Effector memory CD8-positive, alpha-beta T cell (primary cell): ENCODE results near the gene PRRC1.
"Not testable (repeated sequence)": the region's sequence is repeated elsewhere in the genome, so short reads cannot be mapped to it uniquely, and the experiment has no call there.

ENCODE experiments used
- ATAC-seq: fragments of 150-1000 bp; cut with Tn5 transposase; replicated peaks from 2 replicates; pipeline ENCODE4 v1.10.0; 2021; ENCODE audit warnings: mild to moderate bottlenecking, moderate library complexity
- DNase-seq, 3 experiments: peaks; one replicate each; pipeline ENCODE4 v3.0.0; 2021
- H3K27ac Mint-ChIP-seq, 2 donors: one replicate each; pipeline ENCODE4 v1.8.0; 2022; ENCODE audit warnings: mild to moderate bottlenecking in 2 of 2, mixed read lengths in 2 of 2, moderate library complexity in 2 of 2
- H3K27me3 Mint-ChIP-seq, 2 donors: one replicate each; pipeline ENCODE4 v1.8.0; 2022; ENCODE audit warnings: mixed read lengths in 2 of 2
- H3K36me3 Mint-ChIP-seq: one replicate; pipeline ENCODE4 v1.8.0; 2022; ENCODE audit warnings: mild to moderate bottlenecking, moderate library complexity, mixed read lengths; ENCODE audit not compliant: insufficient read depth
- H3K4me1 Mint-ChIP-seq, 2 donors: one replicate each; pipeline ENCODE4 v1.8.0; 2022; ENCODE audit warnings: low read depth in 2 of 2, mixed read lengths in 2 of 2
- H3K4me3 Mint-ChIP-seq, 2 donors: one replicate each; pipeline ENCODE4 v1.8.0; 2022; ENCODE audit warnings: mild to moderate bottlenecking in 2 of 2, mixed read lengths in 2 of 2, moderate library complexity in 2 of 2
- H3K9me3 Mint-ChIP-seq, 2 donors: one replicate each; pipeline ENCODE4 v1.8.0; 2022; ENCODE audit warnings: mixed read lengths in 2 of 2

The PRRC1 gene

DNA sequence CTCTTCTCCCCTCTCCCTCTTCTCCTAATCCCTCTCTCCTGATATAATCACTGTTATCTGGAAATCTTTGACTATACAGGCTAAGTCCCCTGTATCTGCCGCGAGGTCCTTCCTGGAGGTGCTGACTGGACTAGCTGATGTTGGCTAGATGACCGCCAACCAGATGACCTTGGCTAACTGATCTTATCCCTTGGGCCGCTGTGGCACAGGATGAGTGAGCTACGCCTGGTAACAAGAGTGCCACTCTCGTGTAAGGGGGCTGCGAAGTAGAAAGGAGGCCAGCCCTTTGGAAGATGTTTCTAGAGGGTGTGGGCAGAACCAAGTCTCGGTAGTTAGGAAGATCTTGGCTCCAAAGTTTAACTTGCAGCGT lies 345 bp upstream of the PRRC1 start:
- Mint-ChIP-seq H3K4me3 (peak overlapping the region; percentile 83 to 85), H3K9me3 (peaks cover 0 to 3% of the 10 kb centered on the region in 2 donors), H3K36me3 (peaks cover 4% of the 10 kb centered on the region), H3K4me1 (peaks cover 14 to 32% of the 10 kb centered on the region in 2 donors), H3K27ac (peak overlapping the region; percentile 58 to 62), H3K27me3 (peaks cover 14 to 25% of the 10 kb centered on the region in 2 donors)
- DNase-seq, result no peak
- ATAC-seq, result no peak

- H3K9me3 Mint-ChIP-seq, result peaks cover 0 to 3% of the 10 kb centered on the region in 2 donors
- peak overlapping the region; percentile 83 to 85 for H3K4me3 Mint-ChIP-seq
- DNase-seq (no peak), ATAC-seq (peak; percentile 1)
- peaks cover 11% of the 10 kb centered on the region for H3K36me3 Mint-ChIP-seq
- peaks cover 8 to 13% of the 10 kb centered on the region in 2 donors for H3K27me3 Mint-ChIP-seq
- H3K27ac Mint-ChIP-seq, result peak overlapping the region; percentile 58 to 62
- peaks cover 14 to 37% of the 10 kb centered on the region in 2 donors for H3K4me1 Mint-ChIP-seq
These were observed 830 bp downstream of the PRRC1 start for GRCh38 chr5:127518319-127518621.

GRCh38 chr5:127519527-127519926 lies 2.1 kb downstream of the PRRC1 start:
- H3K27me3 Mint-ChIP-seq, result peaks cover 5 to 8% of the 10 kb centered on the region in 2 donors
- DNase-seq (no peak), ATAC-seq (no peak)
- peak overlapping the region in 1 of 2 donors; percentile 39 for H3K27ac Mint-ChIP-seq
- H3K36me3 Mint-ChIP-seq, result peaks cover 24% of the 10 kb centered on the region
- peaks cover 14 to 37% of the 10 kb centered on the region in 2 donors for H3K4me1 Mint-ChIP-seq
- H3K4me3 Mint-ChIP-seq, result peak overlapping the region in 1 of 2 donors; percentile 83
- peaks cover 0 to 3% of the 10 kb centered on the region in 2 donors for H3K9me3 Mint-ChIP-seq

GRCh38 chr5:127521138-127521770 lies 3.8 kb downstream of the PRRC1 start:
- no peaks in the 10 kb centered on the region for H3K27me3 Mint-ChIP-seq
- peaks cover 0 to 3% of the 10 kb centered on the region in 2 donors for H3K9me3 Mint-ChIP-seq
- peaks cover 14 to 37% of the 10 kb centered on the region in 2 donors for H3K4me1 Mint-ChIP-seq
- no peak for ATAC-seq
- H3K4me3 Mint-ChIP-seq, result no peak overlapping the region
- DNase-seq, result no peak
- H3K36me3 Mint-ChIP-seq, result peaks cover 38% of the 10 kb centered on the region
- H3K27ac Mint-ChIP-seq, result peak overlapping the region in 1 of 2 donors; percentile 23

- H3K9me3 Mint-ChIP-seq, result peaks cover 0 to 3% of the 10 kb centered on the region in 2 donors
- no peaks in the 10 kb centered on the region for H3K27me3 Mint-ChIP-seq
- no peak for ATAC-seq
- H3K4me3 Mint-ChIP-seq, result no peak overlapping the region
- H3K27ac Mint-ChIP-seq, result no peak overlapping the region
- DNase-seq, result no peak
- H3K36me3 Mint-ChIP-seq, result peaks cover 60% of the 10 kb centered on the region
- H3K4me1 Mint-ChIP-seq, result peaks cover 7 to 15% of the 10 kb centered on the region in 2 donors
These were observed 7.7 kb downstream of the PRRC1 start for GRCh38 chr5:127525181-127525580.

DNA sequence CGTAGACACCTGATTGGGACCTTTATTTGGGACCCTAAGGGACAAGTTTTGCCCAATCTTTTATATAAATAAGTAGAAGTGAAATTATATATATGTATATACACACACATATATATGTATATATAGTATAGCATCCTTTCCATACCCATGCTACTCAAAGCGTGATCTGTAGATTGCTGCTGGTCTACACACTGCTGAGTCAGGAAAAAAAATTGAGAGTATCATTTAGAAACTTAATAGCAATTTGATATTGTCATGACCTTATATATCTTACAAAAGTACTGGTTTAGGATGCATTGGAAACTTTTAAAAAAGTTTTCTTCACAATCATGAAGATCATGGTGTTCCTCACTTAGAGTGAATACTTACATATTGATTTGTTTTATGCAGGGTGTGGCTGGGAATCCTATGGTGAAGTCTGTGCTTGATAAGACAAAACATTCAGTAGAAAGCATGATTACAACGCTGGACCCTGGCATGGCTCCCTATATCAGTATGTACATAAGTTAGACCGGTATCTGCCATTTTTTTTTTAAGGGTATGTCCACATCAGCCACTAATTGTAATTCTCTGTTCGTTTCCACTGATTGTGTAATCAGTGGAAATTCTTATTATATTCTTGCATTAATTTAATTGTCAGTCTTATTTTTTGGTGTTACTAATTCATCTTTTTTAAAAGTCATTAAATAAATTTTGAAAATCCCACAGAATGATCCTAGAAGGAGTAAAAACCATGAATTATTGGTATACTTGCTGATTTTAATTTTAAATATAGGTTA lies 12.7 kb downstream of the PRRC1 start:
- no peaks in the 10 kb centered on the region for H3K27me3 Mint-ChIP-seq
- ATAC-seq (no peak), DNase-seq (no peak)
- H3K36me3 Mint-ChIP-seq, result peaks cover 71% of the 10 kb centered on the region
- H3K4me1 Mint-ChIP-seq, result peaks cover 0 to 3% of the 10 kb centered on the region in 2 donors
- H3K4me3 Mint-ChIP-seq, result no peak overlapping the region
- no peaks in the 10 kb centered on the region for H3K9me3 Mint-ChIP-seq
- no peak overlapping the region for H3K27ac Mint-ChIP-seq

DNA sequence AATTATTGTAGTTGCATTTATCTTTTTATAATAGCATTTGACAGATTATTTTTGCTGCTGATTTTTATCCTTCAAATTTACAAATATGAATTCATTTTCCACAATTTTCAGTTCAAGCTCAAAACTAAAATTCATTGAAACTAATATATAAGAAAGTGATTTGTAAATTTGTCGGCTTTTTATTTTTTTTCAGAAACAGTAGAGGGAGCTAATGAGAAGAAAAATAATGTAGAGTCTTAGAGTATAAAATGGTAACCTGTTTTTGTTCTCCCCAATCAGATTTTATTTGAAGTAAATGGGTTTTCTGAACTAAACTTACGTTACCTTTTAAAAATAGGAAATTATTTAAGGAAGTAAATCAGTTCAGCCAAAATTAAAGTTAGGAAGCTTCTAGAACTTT lies 19.2 kb downstream of the PRRC1 start:
- DNase-seq, result no peak
- Mint-ChIP-seq H3K4me3 (no peak overlapping the region), H3K36me3 (peaks cover 68% of the 10 kb centered on the region), H3K9me3 (no peaks in the 10 kb centered on the region), H3K27ac (no peak overlapping the region), H3K27me3 (no peaks in the 10 kb centered on the region), H3K4me1 (peaks cover 2 to 19% of the 10 kb centered on the region in 2 donors)
- ATAC-seq, result no peak

DNA sequence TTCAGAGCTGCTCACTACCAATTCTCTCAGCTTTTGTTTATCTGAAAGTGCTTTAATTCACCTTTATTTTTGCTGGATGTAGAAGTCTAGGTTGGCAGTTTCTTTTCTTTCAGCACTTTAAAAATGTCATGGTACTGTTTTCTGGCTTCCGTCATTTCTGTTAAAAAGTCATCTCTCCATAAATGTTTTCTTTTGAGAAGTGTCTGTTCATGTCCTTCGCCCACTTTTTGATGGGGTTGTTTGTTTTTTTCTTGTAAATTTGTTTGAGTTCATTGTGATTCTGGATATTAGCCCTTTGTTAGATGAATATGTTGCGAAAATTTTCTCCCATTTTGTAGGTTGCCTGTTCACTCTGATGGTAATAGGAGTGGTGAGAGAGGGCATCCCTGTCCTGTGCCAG lies 23.1 kb downstream of the PRRC1 start:
- not testable (repeated sequence) for H3K9me3 Mint-ChIP-seq, H3K27ac Mint-ChIP-seq, H3K27me3 Mint-ChIP-seq, ATAC-seq, H3K4me3 Mint-ChIP-seq, DNase-seq
- peaks cover 5 to 22% of the 10 kb centered on the region in 2 donors for H3K4me1 Mint-ChIP-seq
- peaks cover 54% of the 10 kb centered on the region for H3K36me3 Mint-ChIP-seq

DNA sequence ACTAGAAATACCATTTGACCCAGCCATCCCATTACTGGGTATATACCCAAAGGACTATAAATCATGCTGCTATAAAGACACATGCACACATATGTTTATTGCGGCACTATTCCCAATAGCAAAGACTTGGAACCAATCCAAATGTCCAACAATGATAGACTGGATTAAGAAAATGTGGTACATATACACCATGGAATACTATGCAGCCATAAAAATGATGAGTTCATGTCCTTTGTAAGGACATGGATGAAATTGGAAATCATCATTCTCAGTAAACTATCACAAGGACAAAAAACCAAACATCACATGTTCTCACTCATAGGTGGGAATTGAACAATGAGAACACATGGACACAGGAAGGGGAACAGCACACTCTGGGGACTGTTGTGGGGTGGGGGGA lies 27.8 kb downstream of the PRRC1 start:
- not testable (repeated sequence) for H3K27me3 Mint-ChIP-seq, DNase-seq, H3K4me3 Mint-ChIP-seq, ATAC-seq, H3K27ac Mint-ChIP-seq, H3K9me3 Mint-ChIP-seq
- Mint-ChIP-seq H3K36me3 (peaks cover 43% of the 10 kb centered on the region), H3K4me1 (peaks cover 12 to 17% of the 10 kb centered on the region in 2 donors)

GRCh38 chr5:127549551-127549950 lies 32.1 kb downstream of the PRRC1 start:
- peaks cover 7 to 9% of the 10 kb centered on the region in 2 donors for H3K4me1 Mint-ChIP-seq
- no peaks in the 10 kb centered on the region for H3K27me3 Mint-ChIP-seq
- no peak overlapping the region for H3K4me3 Mint-ChIP-seq
- H3K9me3 Mint-ChIP-seq, result no peaks in the 10 kb centered on the region
- DNase-seq, result no peak
- H3K36me3 Mint-ChIP-seq, result peaks cover 57% of the 10 kb centered on the region
- peak overlapping the region in 1 of 2 donors; percentile 41 for H3K27ac Mint-ChIP-seq
- no peak for ATAC-seq

DNA sequence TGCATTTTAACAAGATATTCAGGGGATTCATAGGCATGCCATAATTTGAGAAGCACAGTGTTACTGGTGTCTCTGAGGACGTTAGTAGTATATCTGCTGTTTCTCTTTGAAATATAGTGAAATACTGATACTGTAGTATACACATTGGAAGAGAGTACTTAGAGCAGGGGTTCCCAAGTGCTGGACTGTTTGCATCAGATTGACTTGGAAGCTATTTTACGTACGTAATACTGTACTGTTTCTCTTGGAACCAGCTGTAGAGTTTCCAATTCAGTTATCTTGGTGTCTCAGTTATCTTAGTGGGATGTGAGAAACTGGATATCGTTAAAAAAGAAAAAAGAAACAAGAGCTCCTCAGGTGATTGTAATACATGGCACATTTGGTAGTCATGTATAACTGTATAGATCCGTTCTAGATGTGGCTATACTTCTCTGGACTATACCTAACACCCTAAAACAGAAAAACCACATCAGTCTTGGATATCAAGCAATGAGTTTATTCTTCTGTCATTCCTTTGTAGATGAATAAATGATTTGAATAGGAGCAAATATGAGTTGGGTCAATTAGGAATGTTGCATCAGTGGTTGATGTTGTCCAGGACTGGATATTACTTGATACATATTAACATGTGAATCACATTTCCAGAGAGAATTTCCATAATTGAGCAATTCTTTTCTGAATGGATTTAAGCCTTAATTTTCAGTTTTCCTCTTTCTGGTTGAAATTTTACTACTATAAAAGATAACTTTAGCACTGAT lies 33.4 kb downstream of the PRRC1 start:
- H3K4me1 Mint-ChIP-seq, result peaks cover 5 to 6% of the 10 kb centered on the region in 2 donors
- H3K9me3 Mint-ChIP-seq, result no peaks in the 10 kb centered on the region
- no peak overlapping the region for H3K4me3 Mint-ChIP-seq
- no peaks in the 10 kb centered on the region for H3K27me3 Mint-ChIP-seq
- H3K36me3 Mint-ChIP-seq, result peaks cover 52% of the 10 kb centered on the region
- ATAC-seq (no peak), DNase-seq (no peak)
- peak overlapping the region in 1 of 2 donors; percentile 41 for H3K27ac Mint-ChIP-seq

- no peak overlapping the region for H3K27ac Mint-ChIP-seq
- H3K4me3 Mint-ChIP-seq, result no peak overlapping the region
- ATAC-seq (no peak), DNase-seq (no peak)
- no peaks in the 10 kb centered on the region for H3K9me3 Mint-ChIP-seq
- H3K4me1 Mint-ChIP-seq, result no peaks in the 10 kb centered on the region
- peaks cover 52% of the 10 kb centered on the region for H3K36me3 Mint-ChIP-seq
- H3K27me3 Mint-ChIP-seq, result no peaks in the 10 kb centered on the region
These were observed 34.1 kb downstream of the PRRC1 start for GRCh38 chr5:127551410-127552041.

GRCh38 chr5:127555826-127556225 lies 38.4 kb downstream of the PRRC1 start:
- DNase-seq (no peak), ATAC-seq (no peak)
- peaks cover 28% of the 10 kb centered on the region for H3K36me3 Mint-ChIP-seq
- H3K4me1 Mint-ChIP-seq, result no peaks in the 10 kb centered on the region
- peak overlapping the region in 1 of 2 donors; percentile 28 for H3K27ac Mint-ChIP-seq
- H3K4me3 Mint-ChIP-seq, result no peak overlapping the region
- H3K9me3 Mint-ChIP-seq, result no peaks in the 10 kb centered on the region
- H3K27me3 Mint-ChIP-seq, result no peaks in the 10 kb centered on the region
